SK-N-SH treated with all-trans-retinoic acid at 6 μM for 48 hours (cell line): ENCODE results near the gene SPG21.

ENCODE experiments used
- ARNTL ChIP-seq: fragments of 450-650 bp; formaldehyde crosslinking; IDR thresholded peaks from 2 replicates; pipeline ENCODE4 v1.5.0; 2020; ENCODE audit warnings: low read depth, mild to moderate bottlenecking, moderate library complexity, borderline replicate concordance
- CSDC2 ChIP-seq: fragments of 250-450 bp; sonication (Bioruptor Pico); IDR thresholded peaks from 2 replicates; pipeline ENCODE4 v1.5.0; 2020; ENCODE audit warnings: mild to moderate bottlenecking, moderate library complexity
- CSRNP3 ChIP-seq: fragments of 250-450 bp; sonication (Bioruptor Pico); IDR thresholded peaks from 2 replicates; pipeline ENCODE4 v1.5.1; 2021; ENCODE audit warnings: mild to moderate bottlenecking, moderate library complexity
- OSR1 ChIP-seq: fragments of 250-450 bp; sonication (Bioruptor Pico); IDR thresholded peaks from 2 replicates; pipeline ENCODE4 v1.8.0; 2022; ENCODE audit warnings: moderate library complexity, mild to moderate bottlenecking, inconsistent platforms
- PATZ1 ChIP-seq: fragments of 250-450 bp; sonication (Bioruptor Pico); IDR thresholded peaks from 2 replicates; pipeline ENCODE4 v1.8.0; 2020; ENCODE audit warnings: mild to moderate bottlenecking, moderate library complexity, borderline replicate concordance
- PPARA ChIP-seq: fragments of 250-450 bp; sonication (Bioruptor Pico); IDR thresholded peaks from 2 replicates; pipeline ENCODE4 v1.5.0; 2020; ENCODE audit warnings: mild to moderate bottlenecking, borderline replicate concordance
- RARB ChIP-seq: fragments of 250-450 bp; sonication (Bioruptor Pico); IDR thresholded peaks from 2 replicates; pipeline ENCODE4 v1.8.0; 2021; ENCODE audit warnings: mild to moderate bottlenecking, moderate library complexity
- TOX ChIP-seq: fragments of 250-450 bp; sonication (Bioruptor Pico); IDR thresholded peaks from 2 replicates; pipeline ENCODE4 v1.8.0; 2021; ENCODE audit warnings: mild to moderate bottlenecking, moderate library complexity, borderline replicate concordance
- TSHZ2 ChIP-seq: fragments of 250-450 bp; sonication (Bioruptor Pico); IDR thresholded peaks from 2 replicates; pipeline ENCODE4 v1.5.0; 2020; ENCODE audit warnings: mild to moderate bottlenecking, moderate library complexity
- ZFP30 ChIP-seq: fragments of 450-650 bp; formaldehyde crosslinking; IDR thresholded peaks from 2 replicates; pipeline ENCODE4 v1.5.0; 2022; ENCODE audit warnings: mild to moderate bottlenecking, moderate library complexity
- ZNF565 ChIP-seq: fragments of 450-650 bp; formaldehyde crosslinking; conservative IDR thresholded peaks from 2 replicates; pipeline ENCODE4 v1.5.0; 2020; ENCODE audit warnings: low read depth, mild to moderate bottlenecking, moderate library complexity
- TF ChIP-seq, protein P1 (sequence below): fragments of 250-450 bp; sonication (Bioruptor Pico); IDR thresholded peaks from 2 replicates; pipeline ENCODE4 v1.5.1; 2020; ENCODE audit warnings: low read depth, mild to moderate bottlenecking, moderate library complexity

DNA sequence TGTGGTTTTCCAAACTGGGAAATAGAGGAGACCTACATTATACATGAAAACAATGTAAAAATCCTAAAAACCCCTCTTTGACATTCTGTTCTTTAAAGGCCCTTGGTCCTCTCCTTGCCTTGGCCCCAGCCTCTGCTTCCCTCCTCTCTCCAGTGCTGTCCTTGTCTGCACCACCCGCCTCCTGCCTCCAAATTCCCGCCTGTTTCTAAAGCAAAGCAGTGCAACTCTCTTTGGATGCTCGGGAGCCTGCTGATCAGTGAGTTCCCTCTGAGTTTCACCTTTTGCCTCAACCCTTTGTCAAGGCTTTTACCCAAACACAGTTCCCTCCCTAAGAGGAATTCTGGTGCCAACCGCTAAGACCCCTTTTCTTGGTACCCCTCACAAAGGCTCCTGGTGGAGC is 70.0 kb downstream of the SPG21 start:
- no peak for TF ChIP-seq CSDC2 (CRISPR knock-in tag)
- TF ChIP-seq RARB: no peak
- TF ChIP-seq ZNF565: no peak
- TF ChIP-seq PATZ1 (CRISPR knock-in tag): no peak
- TF ChIP-seq CSRNP3 (CRISPR knock-in tag): no peak
- no peak for TF ChIP-seq TSHZ2 (CRISPR knock-in tag)
- no peak for TF ChIP-seq TOX (CRISPR knock-in tag)
- no peak for TF ChIP-seq ZFP30 (CRISPR knock-in tag)
- no peak for TF ChIP-seq PPARA
- TF ChIP-seq, protein P1, sequence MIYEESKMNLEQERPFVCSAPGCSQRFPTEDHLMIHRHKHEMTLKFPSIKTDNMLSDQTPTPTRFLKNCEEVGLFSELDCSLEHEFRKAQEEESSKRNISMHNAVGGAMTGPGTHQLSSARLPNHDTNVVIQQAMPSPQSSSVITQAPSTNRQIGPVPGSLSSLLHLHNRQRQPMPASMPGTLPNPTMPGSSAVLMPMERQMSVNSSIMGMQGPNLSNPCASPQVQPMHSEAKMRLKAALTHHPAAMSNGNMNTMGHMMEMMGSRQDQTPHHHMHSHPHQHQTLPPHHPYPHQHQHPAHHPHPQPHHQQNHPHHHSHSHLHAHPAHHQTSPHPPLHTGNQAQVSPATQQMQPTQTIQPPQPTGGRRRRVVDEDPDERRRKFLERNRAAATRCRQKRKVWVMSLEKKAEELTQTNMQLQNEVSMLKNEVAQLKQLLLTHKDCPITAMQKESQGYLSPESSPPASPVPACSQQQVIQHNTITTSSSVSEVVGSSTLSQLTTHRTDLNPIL (CRISPR knock-in tag): no peak
- TF ChIP-seq OSR1 (CRISPR knock-in tag): no peak
- no peak for TF ChIP-seq ARNTL (CRISPR knock-in tag)
